HG03159 (cell line): Measurements from ENCODE around the gene CRISP3.
"Not testable (repeated sequence)": the region's sequence is repeated elsewhere in the genome, so short reads cannot be mapped to it uniquely, and the experiment has no call there.

Source experiments
- ATAC-seq: cut with Tn5 transposase; IDR thresholded peaks from one replicate; pipeline ENCODE4 v1.9.1; 2021; ENCODE audit warnings: mild to moderate bottlenecking, moderate library complexity; ENCODE audit not compliant: unreplicated experiment

The CRISP3 gene, protein sequence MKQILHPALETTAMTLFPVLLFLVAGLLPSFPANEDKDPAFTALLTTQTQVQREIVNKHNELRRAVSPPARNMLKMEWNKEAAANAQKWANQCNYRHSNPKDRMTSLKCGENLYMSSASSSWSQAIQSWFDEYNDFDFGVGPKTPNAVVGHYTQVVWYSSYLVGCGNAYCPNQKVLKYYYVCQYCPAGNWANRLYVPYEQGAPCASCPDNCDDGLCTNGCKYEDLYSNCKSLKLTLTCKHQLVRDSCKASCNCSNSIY

DNA sequence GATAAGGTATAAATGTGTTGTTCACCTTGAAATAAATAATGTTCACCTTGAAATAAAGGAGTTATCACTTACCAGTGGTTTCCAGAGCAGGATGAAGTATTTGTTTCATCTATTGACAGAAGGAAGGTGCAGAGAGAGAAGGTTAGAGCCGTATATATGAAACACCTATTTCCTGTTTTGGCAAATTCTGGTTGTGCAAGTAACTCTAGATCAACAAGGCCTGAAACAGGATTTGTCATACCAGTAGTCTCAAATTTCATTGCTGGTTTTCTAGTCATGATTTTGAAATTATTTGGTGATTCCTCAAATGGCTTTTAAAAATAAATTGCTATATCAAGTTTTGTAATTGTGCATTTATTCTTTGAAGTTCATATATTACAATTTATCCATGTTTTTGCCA is at the start of gene CRISP3:
Gene CRISP3, minus strand, starts transcription at position 130 of the 400 bp plus-strand sequence. Its CDS starts 21 bp downstream, at position 109.
- ATAC-seq = no peak

DNA sequence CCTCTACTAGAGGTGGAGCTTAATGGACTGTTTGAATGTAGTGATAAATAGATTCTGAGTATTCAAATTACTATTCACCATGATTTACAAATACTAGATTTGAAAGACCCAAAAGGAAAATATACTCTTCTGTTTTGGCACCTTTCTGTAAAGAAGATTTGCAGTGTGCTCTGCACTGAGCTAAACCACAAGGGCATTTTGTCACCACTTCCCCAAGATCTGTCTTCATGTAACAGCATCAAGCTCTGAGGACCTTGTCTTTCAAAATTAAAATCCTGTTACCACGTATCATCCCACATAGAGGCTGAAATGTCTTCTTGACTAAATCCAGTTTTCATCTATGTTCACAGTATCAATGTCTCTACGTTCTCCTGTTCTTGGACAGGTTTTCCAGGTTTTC is 46.2 kb upstream of the CRISP3 start:
- no peak for ATAC-seq

DNA sequence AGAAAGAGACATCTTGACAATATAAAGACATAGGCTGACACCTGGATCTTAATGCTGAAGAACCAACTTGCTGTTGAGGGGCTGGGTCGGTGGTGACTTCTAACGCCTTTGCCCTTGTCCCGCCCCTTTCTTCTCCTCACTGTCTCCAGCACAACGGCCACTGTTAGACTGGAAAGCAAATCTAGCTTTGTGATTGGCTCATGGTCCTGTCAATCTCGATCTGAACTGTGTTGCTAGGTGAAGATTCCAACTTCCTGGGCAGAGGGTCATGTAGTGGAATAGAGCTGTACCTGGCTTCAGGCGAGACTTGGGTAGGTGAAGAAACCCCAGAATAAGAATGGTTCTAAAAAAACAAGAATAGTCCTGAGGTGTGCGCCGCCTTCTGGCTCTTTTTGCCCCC is 43.0 kb upstream of the CRISP3 start, which contains the start of gene PGK2:
Gene PGK2, minus strand, starts transcription at position 110 of the 400 bp plus-strand sequence. Its CDS starts 98 bp downstream, at position 12.
- no peak for ATAC-seq

DNA sequence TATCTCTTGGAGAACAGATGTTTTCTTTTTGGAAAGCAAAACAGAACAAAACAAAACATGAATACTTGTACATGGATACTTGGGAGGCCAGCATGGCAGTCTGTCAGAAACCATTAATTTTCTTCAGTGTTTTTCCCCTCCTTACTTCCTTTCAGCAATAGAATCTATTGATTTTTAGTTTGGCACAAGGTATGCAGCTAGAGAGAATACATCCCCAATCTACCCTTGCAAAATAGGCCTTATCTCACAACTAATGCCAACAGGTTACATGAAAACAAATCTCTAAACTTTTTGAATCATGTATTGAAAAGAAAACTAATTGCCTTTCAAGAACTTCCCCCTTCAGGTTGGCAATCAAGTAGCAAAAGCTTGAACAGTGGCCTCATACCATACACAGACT is 40.1 kb upstream of the CRISP3 start:
- ATAC-seq = no peak

DNA sequence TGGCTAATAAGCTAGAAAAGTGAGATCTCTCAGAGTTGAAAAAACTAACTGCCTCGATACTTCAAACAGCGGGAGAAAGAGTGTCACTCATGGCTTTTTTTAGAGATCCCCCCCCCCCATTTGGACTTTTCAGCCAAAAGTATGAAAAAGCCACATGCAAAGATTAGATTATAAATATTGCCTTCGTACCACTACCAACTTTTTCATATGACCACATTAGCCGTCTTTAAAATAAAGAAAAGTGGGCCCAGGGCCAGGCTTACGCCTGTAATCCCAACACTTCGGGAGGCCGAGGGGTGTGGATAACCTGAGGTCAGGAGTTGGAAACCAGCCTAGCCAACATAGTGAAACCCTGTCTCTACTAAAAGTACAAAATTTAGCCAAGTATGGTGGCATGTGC is 38.5 kb upstream of the CRISP3 start:
- ATAC-seq = no peak

DNA sequence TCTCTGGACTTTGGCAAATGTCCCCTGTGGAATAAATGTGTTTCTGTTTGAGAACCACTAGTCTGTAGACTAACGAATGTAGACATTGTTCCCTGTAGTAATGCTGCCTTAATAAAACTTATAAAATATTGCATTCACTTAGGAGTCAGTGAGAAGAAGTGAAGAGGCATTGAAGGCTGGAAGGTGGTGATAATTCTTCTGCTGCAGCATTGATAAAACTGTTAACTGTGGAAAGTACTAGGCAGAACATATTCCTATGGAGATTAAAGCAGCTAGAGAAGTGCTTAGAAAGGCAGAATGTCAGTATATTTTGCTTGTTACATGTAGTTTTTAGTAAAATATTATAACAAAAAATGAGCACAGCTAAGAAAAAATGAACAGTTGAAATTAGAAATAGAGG is 38.1 kb upstream of the CRISP3 start:
- no peak for ATAC-seq

DNA sequence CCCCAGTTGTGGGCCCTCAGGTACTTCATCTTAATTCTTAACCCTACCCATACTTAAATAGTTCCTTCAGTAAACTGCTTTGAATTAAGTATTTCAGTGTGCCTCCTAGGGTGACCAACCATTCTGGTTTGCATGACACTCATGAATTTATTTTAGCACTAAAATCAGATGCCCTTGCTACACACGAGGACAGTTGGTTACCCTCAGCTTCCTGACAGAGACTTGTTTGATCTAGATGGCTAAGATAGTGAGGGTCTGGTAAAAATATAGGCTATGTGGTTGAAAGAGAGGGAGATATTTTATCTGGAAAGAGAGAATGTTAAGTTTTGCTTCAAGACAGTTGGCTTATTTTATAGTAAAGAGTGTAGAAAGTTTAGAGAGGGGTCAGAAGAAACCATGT is 32.3 kb upstream of the CRISP3 start:
- no peak for ATAC-seq

DNA sequence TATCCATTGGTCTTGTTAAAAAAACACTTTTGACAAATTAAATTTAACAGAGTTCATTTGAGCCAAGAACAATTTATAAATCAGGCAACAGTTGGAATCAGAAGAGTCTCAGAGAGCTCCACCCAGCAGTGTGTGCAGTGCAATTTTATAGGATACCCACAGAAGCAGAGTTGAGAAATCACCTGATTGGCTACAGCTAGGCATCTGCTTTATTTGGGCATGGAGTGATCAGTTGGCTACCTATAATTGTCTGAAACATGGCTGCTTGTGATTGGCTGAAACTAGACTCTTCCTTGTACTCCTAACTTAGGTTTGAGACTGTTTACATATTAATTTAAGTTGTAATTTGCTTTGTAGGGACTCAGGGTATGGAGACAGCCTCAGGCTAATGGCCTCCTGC is 30.9 kb upstream of the CRISP3 start:
- ATAC-seq = no peak

DNA sequence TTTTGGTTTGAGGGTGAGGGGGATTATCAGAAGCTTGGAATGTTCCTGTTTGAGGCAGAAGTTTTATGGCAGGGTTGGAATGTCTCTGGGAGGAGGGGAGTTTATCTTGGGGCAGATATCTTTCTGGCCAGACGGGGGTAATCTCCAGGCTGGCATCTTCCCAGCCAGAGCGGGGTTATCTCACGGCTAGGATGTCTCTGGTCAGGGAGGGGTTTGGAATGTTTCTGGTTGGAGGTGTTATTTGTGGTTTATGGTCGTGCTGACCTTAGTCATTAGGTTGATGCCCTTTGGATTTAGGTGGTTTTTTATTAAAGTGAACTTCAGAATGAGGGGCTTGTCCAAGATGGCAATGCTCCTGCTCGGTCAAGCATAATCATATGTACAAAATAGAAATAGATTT is 28.1 kb upstream of the CRISP3 start:
- ATAC-seq = no peak

DNA sequence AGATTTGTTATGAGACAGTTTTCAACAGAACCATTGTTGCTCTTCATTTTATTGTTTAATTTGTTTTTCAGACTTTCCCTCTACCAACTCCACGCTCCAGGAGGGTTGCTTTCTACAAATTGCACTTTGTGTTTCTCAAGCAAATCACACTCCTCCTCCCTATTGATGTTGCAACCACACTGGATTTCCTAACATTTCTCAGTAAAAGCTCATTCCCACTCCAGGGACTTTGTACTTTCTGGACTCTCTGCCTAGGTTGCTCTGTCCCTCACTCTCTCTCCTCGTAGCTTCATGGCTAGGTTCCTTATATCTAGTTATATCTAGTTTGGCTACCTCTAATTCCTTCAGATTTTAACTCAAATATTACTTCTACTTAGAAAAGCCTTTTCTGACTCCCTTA is 22.6 kb upstream of the CRISP3 start:
- ATAC-seq = no peak

DNA sequence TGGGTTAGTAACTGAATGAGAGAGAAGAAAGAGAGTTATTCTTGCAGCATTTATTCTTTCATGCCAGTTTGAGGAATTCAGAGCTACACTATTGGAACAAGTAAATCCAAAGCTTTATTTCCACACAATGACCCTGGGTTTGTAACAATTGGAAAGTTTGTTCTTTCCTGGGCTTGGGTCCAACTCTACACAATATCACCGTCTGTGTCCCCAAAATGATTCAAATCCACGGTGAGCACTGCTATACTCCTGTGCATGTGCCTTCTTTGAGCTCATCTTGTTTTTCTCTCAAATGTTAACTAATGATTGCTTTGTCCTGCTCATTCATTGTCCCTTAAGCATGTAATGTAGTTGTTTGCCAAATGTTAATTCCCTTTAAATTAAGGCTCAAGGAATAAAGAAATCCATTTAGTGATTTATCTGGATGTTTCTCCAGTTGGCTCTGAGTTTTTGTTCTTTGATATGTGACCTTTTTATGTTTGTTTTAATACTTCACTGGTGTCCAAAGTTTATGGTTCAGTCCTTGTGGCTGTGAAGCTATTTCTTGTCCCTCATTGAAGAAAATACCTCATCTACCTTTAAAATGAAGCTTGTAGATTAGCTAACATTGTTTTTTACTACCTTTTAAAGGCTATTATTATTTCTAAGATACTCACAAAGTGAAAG is 20.5 kb upstream of the CRISP3 start:
- no peak for ATAC-seq

DNA sequence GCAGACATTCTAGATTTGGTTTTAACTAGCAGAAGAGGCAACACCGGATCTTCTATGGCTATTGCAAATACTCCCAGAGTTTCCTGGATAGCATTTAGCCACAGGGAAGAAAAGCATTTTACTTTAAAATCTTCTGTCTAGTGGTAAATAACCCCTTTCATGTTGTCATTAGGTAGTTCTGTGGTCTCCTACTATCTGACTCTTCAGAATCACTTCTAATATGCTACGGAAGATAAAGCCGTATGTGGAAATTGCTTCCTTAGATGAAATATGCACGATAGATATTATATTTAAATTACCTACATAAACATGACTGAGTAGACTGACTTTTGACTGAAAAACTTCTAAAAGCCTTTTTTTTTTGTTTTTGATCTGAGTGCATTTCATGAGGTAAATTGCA is 759 bp downstream of the CRISP3 start:
- no peak for ATAC-seq

DNA sequence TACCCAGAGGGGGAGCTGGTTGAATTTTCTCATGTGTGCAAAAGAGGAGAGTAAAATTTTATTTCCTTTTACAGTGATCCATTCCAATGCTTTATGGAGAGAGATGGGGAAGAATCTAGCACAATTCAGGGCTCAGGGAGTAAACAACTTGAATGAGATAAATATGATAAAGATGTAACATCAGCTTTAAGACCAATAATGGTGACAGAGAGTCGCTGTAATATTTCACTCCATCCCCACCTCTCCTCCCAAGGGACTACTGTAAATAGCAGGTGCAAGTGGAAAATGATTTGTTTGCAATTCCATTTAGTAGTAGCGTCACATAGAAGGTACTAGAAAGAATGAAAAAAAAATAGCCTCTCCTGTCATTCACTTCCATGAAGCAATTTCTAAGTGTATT is 4.8 kb downstream of the CRISP3 start:
- no peak for ATAC-seq

DNA sequence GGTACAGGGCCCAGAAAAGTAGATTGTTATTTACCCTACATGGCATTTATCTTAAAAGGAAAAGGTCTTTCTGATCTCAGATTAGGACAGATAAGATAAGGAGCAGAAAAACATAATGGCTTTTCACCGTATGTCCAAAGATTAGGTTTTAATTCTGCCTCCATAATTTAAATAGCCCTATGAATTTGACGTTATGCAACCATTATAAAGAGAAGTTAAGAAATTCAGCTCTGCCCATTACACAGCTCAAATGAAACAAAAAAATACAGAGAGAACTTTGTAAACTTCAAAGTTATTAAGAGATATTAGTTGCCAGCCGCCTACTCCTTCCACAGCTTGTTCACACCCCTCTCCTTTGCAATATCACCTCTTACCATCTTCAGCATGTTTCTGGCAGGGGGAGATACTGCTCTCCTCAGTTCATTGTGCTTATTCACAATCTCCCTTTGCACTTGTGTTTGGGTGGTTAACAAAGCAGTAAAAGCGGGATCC is 8.1 kb downstream of the CRISP3 start:
- ATAC-seq = no peak

DNA sequence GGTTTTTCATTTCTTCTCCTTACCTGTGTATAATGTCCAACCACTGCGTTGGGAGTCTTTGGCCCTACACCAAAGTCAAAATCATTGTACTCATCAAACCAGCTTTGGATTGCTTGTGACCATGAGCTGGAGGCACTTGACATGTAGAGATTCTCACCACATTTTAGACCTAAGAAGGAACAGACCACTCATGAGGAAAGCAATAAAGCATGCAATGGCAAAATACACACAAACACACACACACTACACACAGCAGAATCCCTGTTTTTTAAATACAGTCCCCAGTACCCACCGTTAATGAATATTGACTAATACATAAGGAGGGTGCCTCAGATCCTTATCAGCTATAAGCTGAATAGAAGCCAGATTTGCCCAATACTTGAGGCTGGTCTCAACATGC is 10.5 kb downstream of the CRISP3 start:
- no peak for ATAC-seq

DNA sequence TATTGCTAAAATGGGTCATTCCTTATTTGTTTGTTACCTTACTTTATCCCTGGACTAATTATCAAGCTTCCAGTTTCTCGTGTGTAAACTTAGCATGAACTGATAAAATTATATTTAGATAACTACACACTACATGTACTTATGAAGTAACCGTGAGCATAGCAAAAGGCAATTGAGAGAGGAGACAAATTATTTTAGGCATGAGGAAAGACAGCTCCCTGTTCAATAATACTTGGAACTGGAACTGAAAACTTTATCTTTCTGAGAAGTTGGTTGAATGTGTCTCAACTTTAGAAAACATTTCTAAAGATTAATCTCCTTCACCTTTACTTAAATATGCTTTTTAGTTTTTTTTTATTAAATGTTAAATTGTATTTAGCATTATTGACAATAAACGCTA is 11.4 kb downstream of the CRISP3 start:
- no peak for ATAC-seq

DNA sequence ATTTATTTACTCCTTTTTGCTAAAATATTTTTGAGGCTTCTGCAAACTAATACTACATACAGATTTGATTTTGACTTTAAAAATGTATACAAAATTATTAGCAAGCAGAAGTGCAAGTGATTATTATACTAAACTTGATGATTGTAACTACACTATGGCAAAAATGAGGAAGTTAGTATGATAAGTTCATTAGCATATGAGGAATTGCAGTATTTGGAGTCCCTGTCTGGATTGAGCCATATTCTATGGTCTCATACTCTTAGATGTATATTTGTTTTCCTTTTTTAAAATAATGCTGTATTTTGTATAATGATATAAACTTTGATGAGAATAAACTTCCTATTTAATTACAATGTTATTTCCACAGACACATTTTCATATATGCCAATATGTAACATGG is 13.9 kb downstream of the CRISP3 start:
- no peak for ATAC-seq

DNA sequence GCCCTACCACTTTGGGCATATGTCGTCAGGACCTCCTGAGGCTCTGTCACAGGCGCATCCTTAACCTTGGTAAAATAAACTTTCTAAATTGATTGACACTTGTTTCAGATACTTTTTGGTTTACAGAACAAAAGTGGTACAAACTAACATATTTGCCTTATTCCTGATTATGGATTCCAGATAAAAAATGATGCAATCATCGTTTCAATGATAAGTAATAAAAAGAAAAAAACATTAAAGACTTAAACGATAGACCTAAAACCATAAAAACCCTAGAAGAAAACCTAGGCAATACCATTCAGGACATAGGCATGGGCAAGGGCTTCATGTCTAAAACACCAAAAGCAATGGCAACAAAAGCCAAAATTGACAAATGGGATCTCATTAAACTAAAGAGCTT is 20.3 kb downstream of the CRISP3 start:
- not testable (repeated sequence) for ATAC-seq

DNA sequence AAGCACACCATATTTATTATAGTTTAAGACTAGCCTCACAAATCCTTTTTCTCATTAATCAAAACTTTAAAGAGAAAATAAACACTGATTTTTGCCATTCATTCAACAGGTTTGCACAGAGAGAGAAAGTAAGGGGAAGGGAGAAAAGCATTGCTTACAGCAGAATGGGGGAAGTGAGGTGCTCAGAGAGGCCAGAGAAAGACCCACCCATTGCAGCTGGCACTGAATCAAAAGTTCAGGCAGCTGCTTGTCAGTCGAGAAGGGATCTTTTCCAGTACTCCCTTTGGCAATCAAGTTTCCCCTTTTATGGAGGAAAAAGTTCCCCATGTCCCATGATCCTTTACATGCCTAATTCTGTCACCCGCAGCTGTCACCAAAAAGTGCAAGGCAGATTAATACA is 22.9 kb downstream of the CRISP3 start:
- ATAC-seq = no peak

DNA sequence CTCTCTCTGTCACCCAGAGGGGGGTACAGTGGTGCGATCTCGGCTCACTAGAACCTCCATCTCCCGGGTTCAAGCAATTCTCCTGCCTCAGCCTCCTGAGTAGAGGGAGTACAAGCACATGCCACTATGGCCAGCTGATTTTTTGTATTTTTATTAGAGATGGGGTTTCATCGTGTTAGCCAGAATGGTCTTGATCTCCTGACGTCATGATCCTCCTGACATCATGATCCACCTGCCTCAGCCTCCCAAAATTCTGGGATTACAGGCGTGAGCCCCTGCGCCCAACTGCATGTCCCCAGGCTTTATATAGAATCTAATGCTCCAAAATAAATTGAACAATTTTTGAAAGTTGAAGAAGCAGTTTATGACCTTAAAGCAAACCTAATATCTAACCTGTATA is 23.8 kb downstream of the CRISP3 start:
- ATAC-seq = no peak

DNA sequence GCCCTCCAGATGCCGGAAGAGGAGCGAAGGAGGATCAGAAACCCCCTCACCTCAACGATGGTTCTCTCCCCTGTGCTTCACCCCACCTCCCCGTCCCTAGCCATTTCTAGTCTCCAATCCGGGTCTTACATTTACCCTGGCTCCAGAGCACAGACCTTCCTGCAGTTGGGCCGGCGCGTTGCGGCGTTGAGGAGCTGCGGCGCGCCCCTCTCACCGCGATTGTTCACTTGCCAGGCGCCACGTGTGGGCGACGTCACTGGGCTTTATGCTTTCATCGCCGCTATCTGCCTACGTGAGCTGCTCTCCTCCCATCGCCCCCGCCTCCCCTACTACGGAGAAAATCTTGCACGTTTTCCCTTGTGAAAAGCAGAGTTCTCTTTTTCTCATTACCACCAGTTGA is 30.8 kb downstream of the CRISP3 start, which contains the start of gene CRISP2:
Gene CRISP2, minus strand, starts transcription at position 198 of the 400 bp plus-strand sequence. CDS start 4,347 bp downstream, outside the sequence.
- no peak for ATAC-seq

DNA sequence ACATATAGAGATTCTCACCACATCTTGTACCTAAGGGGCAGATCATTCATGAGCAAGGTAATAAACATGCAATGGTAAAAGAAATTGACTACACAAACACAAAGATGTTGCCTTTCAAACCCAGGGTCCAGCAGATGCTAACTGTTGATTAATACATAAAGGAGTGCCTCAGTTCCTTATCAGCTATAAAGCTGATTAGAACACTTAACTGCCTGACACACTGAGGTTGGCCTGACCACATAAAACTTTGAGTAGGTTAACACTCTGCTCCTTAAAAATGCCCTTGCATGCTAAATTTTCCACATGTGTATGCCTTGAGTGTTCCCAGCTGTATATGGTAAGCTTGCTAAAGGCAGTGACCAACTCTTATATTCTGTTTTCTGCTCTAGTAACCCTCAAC is 45.7 kb downstream of the CRISP3 start:
- ATAC-seq = no peak
